Skeletal muscle tissue (tissue), 4 donors: ENCODE measurements around the gene CERK. TPM values are rescaled to one million over a fixed set of nuclear protein-coding genes. Genes with fewer than 3 reads are reported as not detected.

ENCODE experiments used
- H3K27ac ChIP-seq: one replicate; pipeline ENCODE4 v1.7.0; 2013; ENCODE audit warnings: mild to moderate bottlenecking, low read depth, low read length, inconsistent platforms
- H3K27me3 ChIP-seq, 3 donors: one replicate each; pipeline ENCODE4 v1.7.0; 2013; ENCODE audit warnings: low read length in 3 of 3; ENCODE audit not compliant: control insufficient read depth in 3 of 3, insufficient read depth in 3 of 3
- H3K36me3 ChIP-seq, 3 donors: one replicate each; pipeline ENCODE4 v1.7.0; 2013; ENCODE audit warnings: low read length in 3 of 3; ENCODE audit not compliant: control insufficient read depth in 3 of 3, insufficient read depth in 3 of 3
- H3K4me1 ChIP-seq, 3 donors: one replicate each; pipeline ENCODE4 v1.7.0; 2013; ENCODE audit warnings: low read length in 3 of 3, mild to moderate bottlenecking in 3 of 3; ENCODE audit not compliant: control insufficient read depth in 3 of 3, insufficient read depth in 3 of 3
- H3K4me3 ChIP-seq, 3 donors: one replicate each; pipeline ENCODE4 v1.7.0; 2013; ENCODE audit warnings: low read length in 3 of 3
- H3K9ac ChIP-seq, 3 donors: one replicate each; pipeline ENCODE4 v1.7.0; 2013; ENCODE audit warnings: low read length in 3 of 3, mild to moderate bottlenecking in 3 of 3, moderate library complexity in 2 of 3, low read depth in 1 of 3
- H3K9me3 ChIP-seq, 3 donors: one replicate each; pipeline ENCODE4 v1.7.0; 2013; ENCODE audit warnings: low read length in 3 of 3; ENCODE audit not compliant: control insufficient read depth in 3 of 3
- total RNA-seq: library from RNA; depleted of rRNA; stranded (reverse); fragments of >200 nt; gene quantifications from one replicate; pipeline ENCODE4 v1.2.3, GENCODE V29; 2014
- donor health status: Osteomylitis.

CERK gene
- total RNA-seq, 1 donor from 2014 or later, result 18.3 TPM

GRCh38 chr22:46726986-46727317, 11.1 kb downstream of the CERK start:
- no peak overlapping the region for H3K9ac ChIP-seq
- H3K9me3 ChIP-seq, result no peaks in the 10 kb centered on the region
- H3K4me3 ChIP-seq, result no peak overlapping the region
- peaks cover 14 to 38% (median 36%) of the 10 kb centered on the region in 3 donors for H3K4me1 ChIP-seq
- H3K36me3 ChIP-seq, result peaks cover 2 to 4% (median 4%) of the 10 kb centered on the region in 3 donors
- no peaks in the 10 kb centered on the region for H3K27me3 ChIP-seq
- no peak overlapping the region for H3K27ac ChIP-seq

GRCh38 chr22:46726066-46726985, 11.7 kb downstream of the CERK start:
- Histone ChIP-seq H3K9me3 (no peaks in the 10 kb centered on the region), H3K27me3 (no peaks in the 10 kb centered on the region), H3K4me1 (peaks cover 9 to 36% (median 32%) of the 10 kb centered on the region in 3 donors), H3K27ac (no peak overlapping the region), H3K4me3 (no peak overlapping the region), H3K36me3 (peaks cover 2 to 4% (median 4%) of the 10 kb centered on the region in 3 donors), H3K9ac (no peak overlapping the region)

GRCh38 chr22:46725096-46725495, 13.0 kb downstream of the CERK start:
- Histone ChIP-seq H3K9ac (no peak overlapping the region), H3K4me3 (no peak overlapping the region), H3K27me3 (no peaks in the 10 kb centered on the region), H3K4me1 (peaks cover 6 to 25% (median 20%) of the 10 kb centered on the region in 3 donors), H3K9me3 (no peaks in the 10 kb centered on the region), H3K27ac (no peak overlapping the region), H3K36me3 (peaks cover 3 to 5% (median 4%) of the 10 kb centered on the region in 3 donors)

GRCh38 chr22:46723882-46724281, 14.2 kb downstream of the CERK start:
- H3K4me1 ChIP-seq, result peaks cover 6 to 21% (median 18%) of the 10 kb centered on the region in 3 donors
- no peak overlapping the region for H3K27ac ChIP-seq
- no peaks in the 10 kb centered on the region for H3K9me3 ChIP-seq
- no peak overlapping the region for H3K9ac ChIP-seq
- no peaks in the 10 kb centered on the region for H3K27me3 ChIP-seq
- H3K4me3 ChIP-seq, result no peak overlapping the region
- peaks cover 14 to 15% (median 15%) of the 10 kb centered on the region in 3 donors for H3K36me3 ChIP-seq

GRCh38 chr22:46721501-46722085, 16.5 kb downstream of the CERK start:
- Histone ChIP-seq H3K9ac (no peak overlapping the region), H3K27ac (no peak overlapping the region), H3K27me3 (no peaks in the 10 kb centered on the region), H3K9me3 (no peaks in the 10 kb centered on the region), H3K4me3 (no peak overlapping the region), H3K36me3 (peaks cover 30 to 36% (median 33%) of the 10 kb centered on the region in 3 donors), H3K4me1 (peaks cover 0 to 12% (median 7%) of the 10 kb centered on the region in 3 donors)

- Histone ChIP-seq H3K27ac (no peak overlapping the region), H3K9ac (no peak overlapping the region), H3K4me3 (no peak overlapping the region), H3K4me1 (peaks cover 0 to 6% (median 0%) of the 10 kb centered on the region in 3 donors), H3K36me3 (peaks cover 26 to 36% (median 33%) of the 10 kb centered on the region in 3 donors), H3K27me3 (no peaks in the 10 kb centered on the region), H3K9me3 (no peaks in the 10 kb centered on the region)
Measured at GRCh38 chr22:46719921-46720320, 18.1 kb downstream of the CERK start.

- Histone ChIP-seq H3K4me3 (no peak overlapping the region), H3K4me1 (peaks cover 0 to 4% (median 0%) of the 10 kb centered on the region in 3 donors), H3K36me3 (peaks cover 30 to 43% (median 38%) of the 10 kb centered on the region in 3 donors), H3K9ac (no peak overlapping the region), H3K27ac (no peak overlapping the region), H3K27me3 (no peaks in the 10 kb centered on the region), H3K9me3 (no peaks in the 10 kb centered on the region)
Measured at GRCh38 chr22:46714550-46714949, 23.5 kb downstream of the CERK start.

GRCh38 chr22:46712288-46712687, 25.8 kb downstream of the CERK start:
- Histone ChIP-seq H3K9ac (no peak overlapping the region), H3K27ac (no peak overlapping the region), H3K27me3 (no peaks in the 10 kb centered on the region), H3K9me3 (no peaks in the 10 kb centered on the region), H3K4me3 (no peak overlapping the region), H3K4me1 (peaks cover 0 to 4% (median 0%) of the 10 kb centered on the region in 3 donors), H3K36me3 (peaks cover 34 to 44% (median 41%) of the 10 kb centered on the region in 3 donors)

GRCh38 chr22:46710806-46711205, 27.2 kb downstream of the CERK start:
- H3K9ac ChIP-seq, result no peak overlapping the region
- H3K4me3 ChIP-seq, result no peak overlapping the region
- H3K27ac ChIP-seq, result no peak overlapping the region
- peaks cover 41 to 47% (median 45%) of the 10 kb centered on the region in 3 donors for H3K36me3 ChIP-seq
- no peaks in the 10 kb centered on the region for H3K27me3 ChIP-seq
- H3K9me3 ChIP-seq, result no peaks in the 10 kb centered on the region
- H3K4me1 ChIP-seq, result peaks cover 0 to 4% (median 0%) of the 10 kb centered on the region in 3 donors

GRCh38 chr22:46708766-46709330, 29.2 kb downstream of the CERK start:
- Histone ChIP-seq H3K4me3 (no peak overlapping the region), H3K9ac (no peak overlapping the region), H3K27ac (no peak overlapping the region), H3K27me3 (no peaks in the 10 kb centered on the region), H3K4me1 (no peaks in the 10 kb centered on the region), H3K9me3 (no peaks in the 10 kb centered on the region), H3K36me3 (peaks cover 49 to 58% (median 51%) of the 10 kb centered on the region in 3 donors)
